ENCODE data around the gene GPR107.

GPR107 gene

GRCh38 chr9:130188860-130189481, 135.3 kb downstream of the GPR107 start:
- DNase-seq, result no peak
